Skeletal muscle satellite cell (primary cell): ENCODE results near the gene AK2.
A peak's percentile ranks its signal among the peaks of the same experiment; 100 is the strongest.
"Not testable (repeated sequence)": the region's sequence is repeated elsewhere in the genome, so short reads cannot be mapped to it uniquely, and the experiment has no call there.

Source experiments
- H3K27me3 ChIP-seq: 2 replicates; pipeline ENCODE4 v1.7.0; 2013; ENCODE audit warnings: low read length; ENCODE audit not compliant: control insufficient read depth, insufficient read depth
- H3K36me3 ChIP-seq: 2 replicates; pipeline ENCODE4 v1.7.0; 2013; ENCODE audit warnings: mild to moderate bottlenecking, control low read depth, low read length; ENCODE audit not compliant: insufficient read depth
- H3K4me1 ChIP-seq: 2 replicates; pipeline ENCODE4 v1.7.0; 2013; ENCODE audit warnings: low read length; ENCODE audit not compliant: control insufficient read depth, insufficient read depth
- H3K4me2 ChIP-seq: 2 replicates; pipeline ENCODE4 v1.7.0; 2013; ENCODE audit warnings: mild to moderate bottlenecking, low read length
- H3K4me3 ChIP-seq: 2 replicates; pipeline ENCODE4 v1.7.0; 2013; ENCODE audit warnings: low read length
- H3K9ac ChIP-seq: 2 replicates; pipeline ENCODE4 v1.7.0; 2013; ENCODE audit warnings: mild to moderate bottlenecking, low read depth, low read length, moderate library complexity
- H3K9me3 ChIP-seq: replicated peaks from 2 replicates; pipeline ENCODE4 v1.7.0; 2013; ENCODE audit warnings: mild to moderate bottlenecking, control low read depth, low read length

Gene AK2

GRCh38 chr1:33005117-33005837 is 31.4 kb downstream of the AK2 start:
- Histone ChIP-seq H3K4me3 (no peak overlapping the region), H3K36me3 (peaks cover 12% of the 10 kb centered on the region), H3K9ac (no peak overlapping the region), H3K4me1 (peaks cover 4% of the 10 kb centered on the region), H3K9me3 (no peaks in the 10 kb centered on the region), H3K4me2 (no peak overlapping the region), H3K27me3 (no peaks in the 10 kb centered on the region)

GRCh38 chr1:33004613-33005012 is 32.1 kb downstream of the AK2 start:
- Histone ChIP-seq H3K36me3 (peaks cover 12% of the 10 kb centered on the region), H3K4me1 (peaks cover 4% of the 10 kb centered on the region), H3K9me3 (no peaks in the 10 kb centered on the region), H3K9ac (no peak overlapping the region), H3K27me3 (no peaks in the 10 kb centered on the region), H3K4me3 (no peak overlapping the region), H3K4me2 (no peak overlapping the region)

GRCh38 chr1:33003657-33004056 is 33.0 kb downstream of the AK2 start:
- no peaks in the 10 kb centered on the region for H3K9me3 ChIP-seq
- H3K4me3 ChIP-seq = no peak overlapping the region

GRCh38 chr1:33002006-33002405 is 34.7 kb downstream of the AK2 start:
- Histone ChIP-seq H3K9me3 (no peaks in the 10 kb centered on the region), H3K36me3 (no peaks in the 10 kb centered on the region), H3K9ac (no peak overlapping the region), H3K27me3 (no peaks in the 10 kb centered on the region), H3K4me3 (no peak overlapping the region), H3K4me1 (peaks cover 23% of the 10 kb centered on the region), H3K4me2 (no peak overlapping the region)

More at GRCh38 chr1:33003657-33004056, 33.0 kb downstream of the AK2 start:
- H3K9ac ChIP-seq = no peak overlapping the region
- H3K4me2 ChIP-seq = no peak overlapping the region
- no peaks in the 10 kb centered on the region for H3K27me3 ChIP-seq
- peaks cover 9% of the 10 kb centered on the region for H3K36me3 ChIP-seq
- peaks cover 10% of the 10 kb centered on the region for H3K4me1 ChIP-seq

- Histone ChIP-seq H3K4me2 (no peak overlapping the region), H3K4me3 (no peak overlapping the region), H3K27me3 (no peaks in the 10 kb centered on the region), H3K36me3 (no peaks in the 10 kb centered on the region), H3K4me1 (peaks cover 26% of the 10 kb centered on the region), H3K9me3 (no peaks in the 10 kb centered on the region), H3K9ac (no peak overlapping the region)
Measured at GRCh38 chr1:33001282-33001681, 35.4 kb downstream of the AK2 start.

GRCh38 chr1:33000427-33001026 is 36.2 kb downstream of the AK2 start:
- Histone ChIP-seq H3K27me3 (no peaks in the 10 kb centered on the region), H3K4me1 (peaks cover 26% of the 10 kb centered on the region), H3K9me3 (no peaks in the 10 kb centered on the region)

GRCh38 chr1:32998997-32999396 is 37.7 kb downstream of the AK2 start:
- H3K4me2 ChIP-seq = no peak overlapping the region
- no peaks in the 10 kb centered on the region for H3K9me3 ChIP-seq

More at GRCh38 chr1:33000427-33001026, 36.2 kb downstream of the AK2 start:
- Histone ChIP-seq H3K4me3 (no peak overlapping the region), H3K4me2 (no peak overlapping the region), H3K9ac (no peak overlapping the region), H3K36me3 (no peaks in the 10 kb centered on the region)

GRCh38 chr1:32998064-32998463 is 38.6 kb downstream of the AK2 start:
- Histone ChIP-seq H3K4me2 (peak overlapping the region; percentile 0), H3K27me3 (no peaks in the 10 kb centered on the region), H3K4me3 (no peak overlapping the region), H3K9me3 (no peaks in the 10 kb centered on the region), H3K4me1 (peaks cover 30% of the 10 kb centered on the region), H3K36me3 (no peaks in the 10 kb centered on the region), H3K9ac (peak overlapping the region; percentile 47)

More at GRCh38 chr1:32998997-32999396, 37.7 kb downstream of the AK2 start:
- H3K4me3 ChIP-seq = no peak overlapping the region
- peaks cover 26% of the 10 kb centered on the region for H3K4me1 ChIP-seq
- no peaks in the 10 kb centered on the region for H3K36me3 ChIP-seq
- H3K9ac ChIP-seq = no peak overlapping the region
- no peaks in the 10 kb centered on the region for H3K27me3 ChIP-seq

GRCh38 chr1:32997381-32997891 is 39.2 kb downstream of the AK2 start:
- Histone ChIP-seq H3K9me3 (no peaks in the 10 kb centered on the region), H3K4me1 (peaks cover 37% of the 10 kb centered on the region)

GRCh38 chr1:32993324-32993636 is 43.4 kb downstream of the AK2 start:
- H3K4me1 ChIP-seq = peaks cover 52% of the 10 kb centered on the region
- H3K4me3 ChIP-seq, H3K9me3 ChIP-seq, H3K36me3 ChIP-seq, H3K27me3 ChIP-seq, H3K4me2 ChIP-seq: not testable (repeated sequence)
- H3K9ac ChIP-seq = peak overlapping the region; percentile 58

More at GRCh38 chr1:32997381-32997891, 39.2 kb downstream of the AK2 start:
- H3K27me3 ChIP-seq = no peaks in the 10 kb centered on the region
- no peaks in the 10 kb centered on the region for H3K36me3 ChIP-seq
- H3K4me3 ChIP-seq = no peak overlapping the region
- peak overlapping the region; percentile 47 for H3K9ac ChIP-seq
- H3K4me2 ChIP-seq = peak overlapping the region; percentile 0

- Histone ChIP-seq H3K4me3 (peak overlapping the region; percentile 7), H3K27me3 (no peaks in the 10 kb centered on the region), H3K9ac (peak overlapping the region; percentile 58), H3K4me1 (peaks cover 48% of the 10 kb centered on the region), H3K4me2 (peak overlapping the region; percentile 14), H3K36me3 (no peaks in the 10 kb centered on the region), H3K9me3 (no peaks in the 10 kb centered on the region)
Measured at GRCh38 chr1:32992489-32993323, 44.0 kb downstream of the AK2 start.
